ENCODE data around the gene SPOCK1. TPM values are rescaled to one million over a fixed set of nuclear protein-coding genes. Genes with fewer than 3 reads are reported as not detected.

Gene SPOCK1
- total and polyA plus RNA-seq, 2 of the 13 experiments (the other 11 are each of a cell fraction or from before 2014, with no cell fraction given) = 0.18 to 0.29 TPM

DNA sequence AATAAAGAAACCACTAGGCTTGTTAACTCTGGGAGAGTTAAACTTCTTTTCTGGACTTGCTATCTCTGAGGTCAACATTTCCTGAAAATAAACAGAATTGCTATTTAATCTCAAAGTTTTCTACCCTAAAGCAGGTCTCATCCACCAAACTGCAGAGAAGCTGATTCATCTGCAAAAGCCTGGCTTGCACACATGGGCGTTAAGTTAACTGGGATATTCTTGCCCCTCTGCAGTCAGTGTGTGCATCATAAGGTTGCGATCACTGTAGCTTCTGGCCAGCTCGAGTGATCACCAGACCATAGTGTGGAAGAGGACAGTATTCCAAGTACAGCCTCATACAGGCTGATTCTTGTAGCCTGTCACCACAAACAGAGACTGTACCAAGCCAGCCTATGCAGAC lies 99.2 kb downstream of the SPOCK1 start:
- FAIRE-seq (no peak), ATAC-seq (no peak), DNase-seq (ENCODE audit: low spot score) (no peak)
- ChIA-PET CTCF (ENCODE audit: low intra/inter-chr PET ratio, low total read pairs) (no interaction called here), POLR2A (no interaction called here)
- TF ChIP-seq KLF6 (CRISPR knock-in tag; IDR thresholded peaks at IDR 0.05) = no peak
- TF ChIP-seq HOXA3 (CRISPR knock-in tag; IDR thresholded peaks at IDR 0.05) = no peak
- no peak for TF ChIP-seq RBM39 (IDR thresholded peaks at IDR 0.05; ENCODE audit: low read depth, low read length, poor library complexity, severe bottlenecking)
- Histone ChIP-seq H3K27me3 (ENCODE audit: control insufficient read depth in 1 of 2, insufficient read depth in 2 of 2, low read length in 2 of 2) (peaks cover 0 to 1% of the 10 kb centered on the region in 2 experiments; a peak in 2 of 5 replicates), H3K9me3 (ENCODE audit: low read length) (no peaks in the 10 kb centered on the region), H4K20me1 (ENCODE audit: insufficient read depth, low read length) (no peaks in the 10 kb centered on the region), H3K36me3 (replicated peaks in 1 of 2; ENCODE audit: control insufficient read depth in 1 of 2, insufficient read depth in 2 of 2, low read length in 2 of 2) (no peaks in the 10 kb centered on the region), H3K4me3 (replicated peaks in 1 of 3; ENCODE audit: insufficient read depth in 1 of 3, low read depth in 2 of 3, low read length in 3 of 3) (no peak overlapping the region), H2AFZ (ENCODE audit: low read length) (no peak overlapping the region), H3K9ac (ENCODE audit: insufficient read depth, low read depth, low read length) (no peak overlapping the region), H3K79me2 (ENCODE audit: insufficient read depth, low read length) (no peaks in the 10 kb centered on the region), H3K27ac (ENCODE audit: extremely low read length, insufficient read depth, low read length) (no peak overlapping the region), H3K4me1 (ENCODE audit: insufficient read depth, low read length) (no peaks in the 10 kb centered on the region), H3K4me2 (ENCODE audit: low read depth, low read length) (no peak overlapping the region)
- in situ Hi-C loops (cut with HindIII; ENCODE audit: extremely low pct_ligation_motif_present, low pct_unique_long_range_greater_than_20kb) (no loop called here), intact Hi-C loops (cut with micrococcal nuclease; ENCODE audit: unreplicated experiment) (no loop called here)
- WGBS (ENCODE audit: low lambda C conversion rate) = 0% methylated on average over 2 of the region's 3 CpGs
- no TSS peak for BruUV-seq (replicated peaks)

GRCh38 chr5:137398751-137399150 lies 100.4 kb downstream of the SPOCK1 start:
- no peak overlapping the region for H3K4me3 ChIP-seq (replicated peaks in 1 of 3; ENCODE audit: insufficient read depth in 1 of 3, low read depth in 2 of 3, low read length in 3 of 3)
- ATAC-seq (no peak), FAIRE-seq (no peak), DNase-seq (ENCODE audit: low spot score) (no peak)
- H3K27me3 ChIP-seq (ENCODE audit: control insufficient read depth in 1 of 2, insufficient read depth in 2 of 2, low read length in 2 of 2) = peaks cover 0 to 1% of the 10 kb centered on the region in 2 experiments; a peak in 2 of 5 replicates
- H3K36me3 ChIP-seq (replicated peaks in 1 of 2; ENCODE audit: control insufficient read depth in 1 of 2, insufficient read depth in 2 of 2, low read length in 2 of 2) = no peaks in the 10 kb centered on the region
- no peaks in the 10 kb centered on the region for H3K4me1 ChIP-seq (ENCODE audit: insufficient read depth, low read length)
- BruUV-seq (replicated peaks) = no TSS peak
- H4K20me1 ChIP-seq (ENCODE audit: insufficient read depth, low read length) = no peaks in the 10 kb centered on the region
- intact Hi-C loops (cut with micrococcal nuclease; ENCODE audit: unreplicated experiment) (no loop called here), in situ Hi-C loops (cut with HindIII; ENCODE audit: extremely low pct_ligation_motif_present, low pct_unique_long_range_greater_than_20kb) (no loop called here)
- ChIA-PET CTCF (ENCODE audit: low intra/inter-chr PET ratio, low total read pairs) (no interaction called here), POLR2A (no interaction called here)
- H3K9me3 ChIP-seq (ENCODE audit: low read length) = no peaks in the 10 kb centered on the region
- no peak overlapping the region for H3K27ac ChIP-seq (ENCODE audit: extremely low read length, insufficient read depth, low read length)
- H3K79me2 ChIP-seq (ENCODE audit: insufficient read depth, low read length) = no peaks in the 10 kb centered on the region
- no peak overlapping the region for H3K4me2 ChIP-seq (ENCODE audit: low read depth, low read length)
- 19% methylated on average over 3 of the region's 3 CpGs for WGBS (ENCODE audit: low lambda C conversion rate)
- H2AFZ ChIP-seq (ENCODE audit: low read length) = no peak overlapping the region
- no peak overlapping the region for H3K9ac ChIP-seq (ENCODE audit: insufficient read depth, low read depth, low read length)
- TF ChIP-seq ZNF251 (CRISPR knock-in tag; IDR thresholded peaks at IDR 0.05) (no peak), ZNF17 (CRISPR knock-in tag; IDR thresholded peaks at IDR 0.05) (no peak), ZSCAN20 (CRISPR knock-in tag; IDR thresholded peaks at IDR 0.05; ENCODE audit: borderline replicate concordance) (no peak), SOX6 (IDR thresholded peaks at IDR 0.05) (no peak), SOX6 (CRISPR knock-in tag; IDR thresholded peaks at IDR 0.05) (no peak), ZNF777 (CRISPR knock-in tag; IDR thresholded peaks at IDR 0.05) (no peak), SNAI1 (CRISPR knock-in tag; IDR thresholded peaks at IDR 0.05; ENCODE audit: borderline replicate concordance) (no peak), ZMYM2 (CRISPR knock-in tag; IDR thresholded peaks at IDR 0.05) (no peak), TBX2 (CRISPR knock-in tag; IDR thresholded peaks at IDR 0.05; ENCODE audit: borderline replicate concordance) (no peak), TEAD2 (CRISPR knock-in tag; IDR thresholded peaks at IDR 0.05) (no peak), POLR2AphosphoS2 (IDR thresholded peaks at IDR 0.05; ENCODE audit: low read depth, low read length) (no peak), ZBTB21 (CRISPR knock-in tag; IDR thresholded peaks at IDR 0.05) (no peak), JUN (CRISPR knock-in tag; IDR thresholded peaks at IDR 0.05) (no peak)
- TF ChIP-seq, protein P1, sequence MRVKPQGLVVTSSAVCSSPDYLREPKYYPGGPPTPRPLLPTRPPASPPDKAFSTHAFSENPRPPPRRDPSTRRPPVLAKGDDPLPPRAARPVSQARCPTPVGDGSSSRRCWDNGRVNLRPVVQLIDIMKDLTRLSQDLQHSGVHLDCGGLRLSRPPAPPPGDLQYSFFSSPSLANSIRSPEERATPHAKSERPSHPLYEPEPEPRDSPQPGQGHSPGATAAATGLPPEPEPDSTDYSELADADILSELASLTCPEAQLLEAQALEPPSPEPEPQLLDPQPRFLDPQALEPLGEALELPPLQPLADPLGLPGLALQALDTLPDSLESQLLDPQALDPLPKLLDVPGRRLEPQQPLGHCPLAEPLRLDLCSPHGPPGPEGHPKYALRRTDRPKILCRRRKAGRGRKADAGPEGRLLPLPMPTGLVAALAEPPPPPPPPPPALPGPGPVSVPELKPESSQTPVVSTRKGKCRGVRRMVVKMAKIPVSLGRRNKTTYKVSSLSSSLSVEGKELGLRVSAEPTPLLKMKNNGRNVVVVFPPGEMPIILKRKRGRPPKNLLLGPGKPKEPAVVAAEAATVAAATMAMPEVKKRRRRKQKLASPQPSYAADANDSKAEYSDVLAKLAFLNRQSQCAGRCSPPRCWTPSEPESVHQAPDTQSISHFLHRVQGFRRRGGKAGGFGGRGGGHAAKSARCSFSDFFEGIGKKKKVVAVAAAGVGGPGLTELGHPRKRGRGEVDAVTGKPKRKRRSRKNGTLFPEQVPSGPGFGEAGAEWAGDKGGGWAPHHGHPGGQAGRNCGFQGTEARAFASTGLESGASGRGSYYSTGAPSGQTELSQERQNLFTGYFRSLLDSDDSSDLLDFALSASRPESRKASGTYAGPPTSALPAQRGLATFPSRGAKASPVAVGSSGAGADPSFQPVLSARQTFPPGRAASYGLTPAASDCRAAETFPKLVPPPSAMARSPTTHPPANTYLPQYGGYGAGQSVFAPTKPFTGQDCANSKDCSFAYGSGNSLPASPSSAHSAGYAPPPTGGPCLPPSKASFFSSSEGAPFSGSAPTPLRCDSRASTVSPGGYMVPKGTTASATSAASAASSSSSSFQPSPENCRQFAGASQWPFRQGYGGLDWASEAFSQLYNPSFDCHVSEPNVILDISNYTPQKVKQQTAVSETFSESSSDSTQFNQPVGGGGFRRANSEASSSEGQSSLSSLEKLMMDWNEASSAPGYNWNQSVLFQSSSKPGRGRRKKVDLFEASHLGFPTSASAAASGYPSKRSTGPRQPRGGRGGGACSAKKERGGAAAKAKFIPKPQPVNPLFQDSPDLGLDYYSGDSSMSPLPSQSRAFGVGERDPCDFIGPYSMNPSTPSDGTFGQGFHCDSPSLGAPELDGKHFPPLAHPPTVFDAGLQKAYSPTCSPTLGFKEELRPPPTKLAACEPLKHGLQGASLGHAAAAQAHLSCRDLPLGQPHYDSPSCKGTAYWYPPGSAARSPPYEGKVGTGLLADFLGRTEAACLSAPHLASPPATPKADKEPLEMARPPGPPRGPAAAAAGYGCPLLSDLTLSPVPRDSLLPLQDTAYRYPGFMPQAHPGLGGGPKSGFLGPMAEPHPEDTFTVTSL (CRISPR knock-in tag; IDR thresholded peaks at IDR 0.05; ENCODE audit: borderline replicate concordance) = no peak
